Trophoblast cell (in vitro differentiated cells and primary cell): Measurements from ENCODE around the gene DCC.

ENCODE experiments used
- DNase-seq, 2 donors: peaks; one replicate each; pipeline ENCODE4 v3.0.0-alpha.2; 2016
- H2AFZ ChIP-seq: 2 replicates; pipeline ENCODE4 v1.6.1; 2013; ENCODE audit warnings: low read length, moderate library complexity, mild to moderate bottlenecking; ENCODE audit not compliant: insufficient read depth, poor library complexity
- H2AK5ac ChIP-seq: 2 replicates; pipeline ENCODE4 v1.6.1; 2013; ENCODE audit warnings: mild to moderate bottlenecking, low read length
- H2BK120ac ChIP-seq: 2 replicates; pipeline ENCODE4 v1.6.1; 2013; ENCODE audit warnings: low read length, mild to moderate bottlenecking, moderate library complexity; ENCODE audit not compliant: insufficient read depth, poor library complexity
- H2BK12ac ChIP-seq: 2 replicates; pipeline ENCODE4 v1.6.1; 2013; ENCODE audit warnings: mild to moderate bottlenecking, low read length, moderate library complexity
- H2BK5ac ChIP-seq: 2 replicates; pipeline ENCODE4 v1.6.1; 2013; ENCODE audit warnings: low read length, low read depth, moderate library complexity, mild to moderate bottlenecking; ENCODE audit not compliant: poor library complexity
- H3K14ac ChIP-seq: 2 replicates; pipeline ENCODE4 v1.6.1; 2013; ENCODE audit warnings: mild to moderate bottlenecking, low read length
- H3K18ac ChIP-seq: 2 replicates; pipeline ENCODE4 v1.6.1; 2013; ENCODE audit warnings: mild to moderate bottlenecking, low read length
- H3K23ac ChIP-seq: 2 replicates; pipeline ENCODE4 v1.6.1; 2013; ENCODE audit warnings: low read length
- H3K27ac ChIP-seq: 2 replicates; pipeline ENCODE4 v1.5.1; 2013; ENCODE audit warnings: low read depth, mild to moderate bottlenecking, inconsistent platforms, low read length, moderate library complexity
- H3K27me3 ChIP-seq: 2 replicates; pipeline ENCODE4 v1.6.1; 2013; ENCODE audit warnings: inconsistent platforms, mild to moderate bottlenecking, low read length, moderate library complexity; ENCODE audit not compliant: insufficient read depth
- H3K36me3 ChIP-seq, 2 experiments: 1 replicate in 1 of 2; 2 replicates in 1 of 2; pipeline ENCODE4 v1.6.1; 2013; ENCODE audit warnings: low read length in 2 of 2, mild to moderate bottlenecking in 2 of 2, moderate library complexity in 1 of 2; ENCODE audit not compliant: insufficient read depth in 2 of 2, control insufficient read depth in 1 of 2
- H3K4ac ChIP-seq: 2 replicates; pipeline ENCODE4 v1.6.1; 2013; ENCODE audit warnings: low read depth, mild to moderate bottlenecking, low read length, moderate library complexity
- H3K4me1 ChIP-seq, 2 experiments: 1 replicate in 1 of 2; 2 replicates in 1 of 2; pipeline ENCODE4 v1.6.1; 2013; ENCODE audit warnings: low read length in 2 of 2, mild to moderate bottlenecking in 2 of 2, moderate library complexity in 1 of 2; ENCODE audit not compliant: insufficient read depth in 2 of 2, control insufficient read depth in 1 of 2
- H3K4me2 ChIP-seq: 2 replicates; pipeline ENCODE4 v1.6.1; 2013; ENCODE audit warnings: inconsistent platforms, mild to moderate bottlenecking, low read length, moderate library complexity
- H3K4me3 ChIP-seq: 2 replicates; pipeline ENCODE4 v1.5.1; 2013; ENCODE audit warnings: mild to moderate bottlenecking, low read depth, low read length, inconsistent platforms
- H3K79me1 ChIP-seq: one replicate; pipeline ENCODE4 v1.6.1; 2013; ENCODE audit warnings: low read length
- H3K79me2 ChIP-seq: 2 replicates; pipeline ENCODE4 v1.6.1; 2013; ENCODE audit warnings: low read length, mild to moderate bottlenecking; ENCODE audit not compliant: control insufficient read depth, insufficient read depth, poor library complexity
- H3K9ac ChIP-seq: 2 replicates; pipeline ENCODE4 v1.6.1; 2013; ENCODE audit warnings: mild to moderate bottlenecking, low read length
- H3K9me3 ChIP-seq: 2 replicates; pipeline ENCODE4 v1.6.1; 2013; ENCODE audit warnings: low read depth, mild to moderate bottlenecking, control low read depth, inconsistent platforms, low read length; ENCODE audit not compliant: insufficient read depth
- H4K12ac ChIP-seq: 2 replicates; pipeline ENCODE4 v1.6.1; 2013; ENCODE audit warnings: low read depth, mild to moderate bottlenecking, low read length, moderate library complexity
- H4K8ac ChIP-seq: 2 replicates; pipeline ENCODE4 v1.6.1; 2013; ENCODE audit warnings: low read depth, mild to moderate bottlenecking, low read length, moderate library complexity
- H4K91ac ChIP-seq: one replicate; pipeline ENCODE4 v1.6.1; 2013; ENCODE audit warnings: low read depth, mild to moderate bottlenecking, low read length, moderate library complexity
- WGBS: extraction: QIAGEN DNeasy Blood & Tissue Kit; methylation state at CpG from one replicate; pipeline ENCODE4 v1.1.7; 2013; ENCODE audit warnings: missing lambda C conversion rate; ENCODE audit not compliant: insufficient read length, insufficient coverage; ENCODE audit errors: extremely low coverage; 5-methylcytosine and 5-hydroxymethylcytosine counted together

DCC gene

DNA sequence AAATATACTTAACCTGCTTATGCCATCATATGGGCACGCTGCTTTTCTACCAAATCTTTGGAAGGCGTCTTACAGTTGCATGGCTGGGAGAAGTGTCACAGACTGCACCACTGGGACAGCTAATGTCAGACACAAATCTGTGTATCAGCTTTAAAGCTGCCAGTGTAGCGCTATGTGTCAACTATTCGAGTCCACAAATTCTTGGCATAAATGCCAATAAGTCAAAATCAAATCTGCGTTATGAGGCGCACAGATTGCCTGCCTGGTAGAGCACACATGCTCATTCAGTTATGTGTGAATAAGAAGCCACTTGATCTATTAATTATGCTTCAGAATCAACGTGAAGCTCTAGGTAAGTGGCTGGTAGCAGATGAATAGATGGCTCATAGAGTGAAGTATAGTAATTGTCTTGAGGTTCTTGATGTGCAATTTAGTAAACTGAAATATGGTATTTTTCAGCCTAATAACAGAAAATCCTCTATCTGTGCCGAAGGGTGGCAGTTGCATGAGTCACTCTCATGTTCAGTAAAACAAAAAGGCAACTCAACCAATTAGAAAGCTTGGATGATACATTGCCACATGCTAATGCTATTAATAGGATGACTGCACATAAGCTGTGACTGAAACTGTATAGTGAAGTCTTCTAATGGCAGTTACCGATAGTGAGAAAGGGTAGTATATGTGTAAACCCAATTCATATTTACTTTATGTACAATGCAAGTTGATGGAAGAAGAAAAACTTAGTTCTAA is 52.0 kb downstream of the DCC start:
- H3K23ac ChIP-seq: no peak overlapping the region

DNA sequence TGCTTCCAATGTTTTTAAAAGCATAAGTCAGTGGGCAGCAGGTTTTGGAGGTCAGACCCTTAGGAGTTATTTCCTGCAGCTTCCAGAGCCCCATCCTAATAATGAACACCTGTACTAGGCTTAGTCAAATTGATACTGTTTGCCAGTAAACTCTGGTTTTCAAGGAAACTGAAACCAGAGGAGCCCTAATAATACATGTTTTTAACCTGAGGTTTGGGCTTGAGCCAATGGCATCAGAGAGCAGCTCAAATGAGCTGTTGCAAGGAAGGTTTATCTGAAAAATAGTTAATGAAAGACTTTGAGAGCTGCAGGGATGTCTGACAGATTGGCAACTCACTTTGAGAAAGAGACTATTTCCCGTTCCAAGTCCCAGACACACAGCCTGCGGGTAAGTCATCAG is 54.6 kb downstream of the DCC start:
- H3K4me1 ChIP-seq: no peaks in the 10 kb centered on the region
- no peak overlapping the region for H3K4ac ChIP-seq
- no peak overlapping the region for H2AFZ ChIP-seq
- H3K9me3 ChIP-seq: no peaks in the 10 kb centered on the region
- no peak overlapping the region for H3K9ac ChIP-seq
- H3K18ac ChIP-seq: no peak overlapping the region
- H3K14ac ChIP-seq: no peak overlapping the region
- H3K27me3 ChIP-seq: no peaks in the 10 kb centered on the region
- WGBS: no CpG with 5 or more reads among the region's 2 CpGs
- H3K79me1 ChIP-seq: no peaks in the 10 kb centered on the region
- H2BK5ac ChIP-seq: no peak overlapping the region
- DNase-seq: no peak
- H2AK5ac ChIP-seq: no peak overlapping the region
- H4K12ac ChIP-seq: no peak overlapping the region
- H3K4me3 ChIP-seq: no peak overlapping the region
- no peak overlapping the region for H2BK120ac ChIP-seq
- H3K4me2 ChIP-seq: no peak overlapping the region
- no peak overlapping the region for H4K91ac ChIP-seq
- no peak overlapping the region for H2BK12ac ChIP-seq
- no peak overlapping the region for H3K27ac ChIP-seq
- H4K8ac ChIP-seq: no peak overlapping the region
- H3K23ac ChIP-seq: no peak overlapping the region
- no peaks in the 10 kb centered on the region for H3K79me2 ChIP-seq
- no peaks in the 10 kb centered on the region for H3K36me3 ChIP-seq

More for the DNA sequence above, 52.0 kb downstream of the DCC start:
- DNase-seq: no peak
- no peak overlapping the region for H3K4ac ChIP-seq
- no peak overlapping the region for H2BK120ac ChIP-seq
- H2BK5ac ChIP-seq: no peak overlapping the region
- no peak overlapping the region for H3K27ac ChIP-seq
- H2AK5ac ChIP-seq: no peak overlapping the region
- no peak overlapping the region for H2BK12ac ChIP-seq
- H3K14ac ChIP-seq: no peak overlapping the region
- H3K9me3 ChIP-seq: no peaks in the 10 kb centered on the region
- no peak overlapping the region for H4K12ac ChIP-seq
- no peak overlapping the region for H3K9ac ChIP-seq
- H3K4me2 ChIP-seq: no peak overlapping the region
- WGBS: no CpG with 5 or more reads among the region's 9 CpGs
- no peak overlapping the region for H4K91ac ChIP-seq
- H3K4me3 ChIP-seq: no peak overlapping the region
- no peak overlapping the region for H4K8ac ChIP-seq
- no peak overlapping the region for H3K18ac ChIP-seq
- no peaks in the 10 kb centered on the region for H3K36me3 ChIP-seq
- no peak overlapping the region for H2AFZ ChIP-seq
- H3K4me1 ChIP-seq: no peaks in the 10 kb centered on the region
- no peaks in the 10 kb centered on the region for H3K27me3 ChIP-seq
- H3K79me1 ChIP-seq: no peaks in the 10 kb centered on the region
- no peaks in the 10 kb centered on the region for H3K79me2 ChIP-seq

DNA sequence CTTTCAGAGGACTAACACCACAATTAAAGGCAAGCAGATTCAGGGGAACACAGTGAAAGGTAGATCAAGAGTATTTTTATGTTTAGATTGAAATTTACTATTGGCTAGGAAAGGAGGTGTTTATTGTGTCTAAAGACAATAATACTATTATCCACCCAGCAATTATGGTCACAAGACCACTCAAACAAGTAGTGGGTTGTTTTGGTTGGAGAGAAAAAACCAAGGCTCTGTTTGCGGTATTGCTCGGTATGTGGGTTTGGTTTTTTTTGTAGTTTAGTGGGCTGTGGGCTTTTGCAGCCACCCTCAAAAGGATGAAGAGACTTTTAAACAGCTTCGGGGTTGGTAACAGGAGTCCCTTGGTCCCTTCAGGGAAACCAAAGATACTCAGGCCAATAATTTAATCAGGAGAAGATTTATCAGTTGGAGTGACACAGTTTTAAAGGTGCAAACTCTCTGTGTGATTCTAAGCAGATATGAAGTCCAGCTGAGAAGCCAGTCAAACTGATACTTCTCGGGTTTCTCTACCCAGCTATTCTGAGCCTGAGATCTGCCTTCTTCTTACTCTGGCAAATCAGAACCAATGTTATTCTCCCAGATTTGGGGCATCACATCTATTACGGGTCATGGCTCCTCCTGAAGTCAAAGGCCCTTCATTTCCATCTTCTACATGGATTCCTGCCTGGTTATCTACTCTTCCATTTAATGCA is 55.3 kb downstream of the DCC start:
- no peaks in the 10 kb centered on the region for H3K79me2 ChIP-seq
- H4K91ac ChIP-seq: no peak overlapping the region
- H3K4me1 ChIP-seq: no peaks in the 10 kb centered on the region
- no peak overlapping the region for H3K9ac ChIP-seq
- no peaks in the 10 kb centered on the region for H3K27me3 ChIP-seq
- no peak overlapping the region for H3K23ac ChIP-seq
- H3K4ac ChIP-seq: no peak overlapping the region
- H3K4me2 ChIP-seq: no peak overlapping the region
- no peak overlapping the region for H2BK120ac ChIP-seq
- no peak overlapping the region for H2AFZ ChIP-seq
- no peaks in the 10 kb centered on the region for H3K79me1 ChIP-seq
- H3K27ac ChIP-seq: no peak overlapping the region
- no peaks in the 10 kb centered on the region for H3K36me3 ChIP-seq
- H3K14ac ChIP-seq: no peak overlapping the region
- H2AK5ac ChIP-seq: no peak overlapping the region
- H4K8ac ChIP-seq: no peak overlapping the region
- H3K9me3 ChIP-seq: no peaks in the 10 kb centered on the region
- no peak overlapping the region for H3K18ac ChIP-seq
- no peak overlapping the region for H4K12ac ChIP-seq
- H2BK5ac ChIP-seq: no peak overlapping the region
- H2BK12ac ChIP-seq: no peak overlapping the region
- no peak overlapping the region for H3K4me3 ChIP-seq
- no CpG with 5 or more reads among the region's 5 CpGs for WGBS
- DNase-seq: no peak

DNA sequence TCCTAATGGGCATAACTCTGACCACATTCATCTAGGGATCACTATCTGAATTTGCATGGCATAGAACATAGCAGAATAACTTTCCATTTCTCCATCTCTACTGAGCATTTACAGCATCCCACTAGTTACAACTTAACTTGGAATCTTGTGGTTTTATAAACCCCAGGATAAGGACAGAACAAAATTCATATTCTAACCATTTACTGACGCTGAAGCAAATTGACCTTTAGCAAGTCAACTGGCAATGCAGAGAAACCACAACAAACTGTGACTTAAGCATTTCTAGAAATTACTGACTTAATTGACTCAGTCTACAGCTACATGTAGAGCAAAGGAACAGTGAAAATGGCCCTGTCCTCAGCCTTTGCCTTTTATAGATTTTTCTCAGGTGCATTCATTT is 61.2 kb downstream of the DCC start:
- no peak overlapping the region for H4K91ac ChIP-seq
- H3K4me2 ChIP-seq: no peak overlapping the region
- no peaks in the 10 kb centered on the region for H3K27me3 ChIP-seq
- H3K36me3 ChIP-seq: no peaks in the 10 kb centered on the region
- H3K18ac ChIP-seq: no peak overlapping the region
- no peak overlapping the region for H2AK5ac ChIP-seq
- no peaks in the 10 kb centered on the region for H3K4me1 ChIP-seq
- no peaks in the 10 kb centered on the region for H3K79me2 ChIP-seq
- no peak overlapping the region for H3K14ac ChIP-seq
- DNase-seq: no peak
- no peaks in the 10 kb centered on the region for H3K9me3 ChIP-seq
- no peak overlapping the region for H4K8ac ChIP-seq
- H2BK12ac ChIP-seq: no peak overlapping the region
- no peaks in the 10 kb centered on the region for H3K79me1 ChIP-seq
- no peak overlapping the region for H3K4ac ChIP-seq
- no CpG with 5 or more reads among the region's 1 CpG for WGBS
- H3K27ac ChIP-seq: no peak overlapping the region
- H2BK120ac ChIP-seq: no peak overlapping the region
- no peak overlapping the region for H3K9ac ChIP-seq
- H2BK5ac ChIP-seq: no peak overlapping the region
- no peak overlapping the region for H3K23ac ChIP-seq
- no peak overlapping the region for H4K12ac ChIP-seq
- H2AFZ ChIP-seq: no peak overlapping the region
- no peak overlapping the region for H3K4me3 ChIP-seq
